ENCODE results near the gene DIO1.

DIO1 gene

GRCh38 chr1:53895421-53895820 lies 1.4 kb downstream of the DIO1 start:
- no peak for DNase-seq

GRCh38 chr1:53896635-53897229 lies 2.7 kb downstream of the DIO1 start:
- no peak for DNase-seq

GRCh38 chr1:53899206-53899628 lies 5.2 kb downstream of the DIO1 start:
- DNase-seq: no peak

GRCh38 chr1:53899708-53900107 lies 5.7 kb downstream of the DIO1 start:
- no peak for DNase-seq

- DNase-seq: no peak
These were observed 8.5 kb downstream of the DIO1 start for GRCh38 chr1:53902235-53903138.

DNA sequence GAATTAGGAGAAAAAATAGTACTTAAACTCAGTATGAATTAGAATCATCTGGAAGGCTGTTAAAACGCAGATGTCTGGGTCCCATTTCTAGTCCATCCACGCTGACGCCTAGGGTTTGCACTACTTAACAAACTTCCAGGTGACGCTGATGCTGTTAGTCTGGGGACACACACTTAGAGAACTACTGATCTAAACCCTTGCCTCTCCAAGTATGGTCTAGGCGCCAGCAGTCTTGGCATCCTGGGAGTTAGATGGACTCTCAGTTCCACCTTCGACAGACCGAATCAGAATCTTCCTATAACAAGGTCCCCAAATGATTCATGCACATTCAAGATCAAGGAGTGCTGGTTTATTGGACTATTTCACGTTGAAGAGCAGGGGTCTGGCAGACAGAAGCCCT lies 11.5 kb downstream of the DIO1 start:
- DNase-seq: no peak

- no peak for DNase-seq
These were observed 12.1 kb downstream of the DIO1 start for GRCh38 chr1:53906121-53906520.

GRCh38 chr1:53909946-53910345 lies 16.0 kb downstream of the DIO1 start:
- no peak for DNase-seq

GRCh38 chr1:53911442-53911841 lies 17.5 kb downstream of the DIO1 start:
- DNase-seq: no peak

DNA sequence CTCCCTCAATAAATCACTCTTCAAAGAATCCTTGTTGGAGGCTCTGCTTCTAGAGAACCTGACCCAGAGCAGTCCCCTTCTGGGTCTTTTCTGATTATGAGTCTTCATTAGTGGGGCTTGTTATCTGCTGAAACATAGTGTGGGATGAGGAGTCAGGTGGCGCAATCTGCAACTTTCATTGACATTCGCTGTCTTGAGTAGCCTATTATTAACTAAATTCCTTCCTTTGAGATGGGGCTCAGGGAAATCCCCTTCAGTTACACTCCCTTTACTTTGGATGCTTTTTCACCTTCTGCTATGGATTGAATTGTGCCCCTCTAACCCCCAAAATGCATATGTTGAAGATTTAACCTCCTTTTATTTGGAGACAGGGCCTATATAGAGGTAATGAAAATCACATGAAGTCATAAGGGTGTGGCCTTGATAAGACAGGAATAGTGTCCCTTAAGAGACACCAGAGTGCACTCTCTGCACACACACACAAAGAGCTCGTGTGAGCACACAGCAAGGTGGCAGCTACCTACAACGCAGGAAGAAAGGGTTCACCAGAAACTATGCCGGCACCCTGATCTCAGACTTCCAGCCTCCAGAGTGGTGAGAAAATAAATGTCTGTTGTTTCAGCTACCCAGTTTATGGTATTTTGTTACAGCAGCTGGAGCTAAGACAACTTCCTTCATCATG lies 19.5 kb downstream of the DIO1 start:
- no peak for DNase-seq

- DNase-seq: no peak
These were observed 24.4 kb downstream of the DIO1 start for GRCh38 chr1:53918343-53918742.

DNA sequence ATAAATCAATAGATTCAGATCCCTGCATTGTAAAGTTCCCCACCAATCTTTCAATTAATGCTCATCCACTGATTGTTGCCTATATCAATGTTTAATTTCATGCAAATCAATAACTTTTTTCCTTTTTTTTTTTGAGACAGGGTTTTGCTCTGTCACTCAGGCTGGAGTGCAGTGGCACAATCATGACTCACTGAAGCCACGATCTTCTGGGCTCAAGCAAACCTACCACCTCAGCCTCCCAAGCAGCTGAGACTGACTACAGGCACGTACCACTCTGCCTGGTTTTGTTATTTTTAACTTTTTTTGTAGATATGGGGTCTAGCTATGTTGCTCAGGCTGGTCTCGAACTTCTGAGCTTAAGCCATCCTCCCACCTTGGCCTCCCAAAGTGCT lies 25.7 kb downstream of the DIO1 start:
- DNase-seq: no peak

GRCh38 chr1:53927376-53927881 lies 33.4 kb downstream of the DIO1 start:
- no peak for DNase-seq

DNA sequence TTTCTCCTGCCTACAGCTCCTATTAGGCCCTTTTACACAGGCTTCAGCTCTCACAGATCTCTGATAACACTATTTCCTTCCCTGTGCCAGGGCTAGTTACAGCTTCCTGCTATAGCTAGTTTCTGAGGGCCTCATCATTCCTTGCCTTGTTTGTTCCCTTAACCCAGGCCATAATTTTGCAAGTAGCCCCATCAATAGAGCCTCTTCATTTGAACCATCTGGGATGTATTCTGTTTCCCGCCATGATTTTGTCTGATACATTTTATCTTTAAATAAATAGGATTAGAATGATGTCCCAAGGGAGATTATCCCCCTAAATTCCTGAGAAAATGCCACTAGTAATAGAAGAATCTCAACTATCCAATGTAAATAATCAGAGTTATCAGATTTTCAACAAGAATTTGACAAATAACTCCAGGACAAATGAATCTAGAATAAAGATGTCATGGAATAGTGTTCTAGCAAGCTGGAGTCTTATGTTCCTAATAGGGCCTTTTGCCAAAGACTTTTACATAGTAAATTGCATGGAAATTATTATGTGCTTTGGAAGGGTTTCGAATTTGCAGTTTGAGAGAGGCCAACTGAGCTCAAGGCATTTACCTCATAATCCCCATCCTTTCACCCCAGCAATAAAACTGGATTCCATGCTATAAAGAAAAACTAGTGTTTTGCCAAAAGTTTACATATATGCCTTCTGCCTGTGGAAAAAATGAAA lies 35.4 kb downstream of the DIO1 start:
- DNase-seq: no peak

GRCh38 chr1:53930932-53931331 lies 36.9 kb downstream of the DIO1 start:
- DNase-seq: no peak

- DNase-seq: no peak
These were observed 37.5 kb downstream of the DIO1 start for GRCh38 chr1:53931523-53931922.

GRCh38 chr1:53934170-53934765 lies 40.3 kb downstream of the DIO1 start:
- no peak for DNase-seq

- no peak for DNase-seq
These were observed 42.4 kb downstream of the DIO1 start for GRCh38 chr1:53936430-53936829.

DNA sequence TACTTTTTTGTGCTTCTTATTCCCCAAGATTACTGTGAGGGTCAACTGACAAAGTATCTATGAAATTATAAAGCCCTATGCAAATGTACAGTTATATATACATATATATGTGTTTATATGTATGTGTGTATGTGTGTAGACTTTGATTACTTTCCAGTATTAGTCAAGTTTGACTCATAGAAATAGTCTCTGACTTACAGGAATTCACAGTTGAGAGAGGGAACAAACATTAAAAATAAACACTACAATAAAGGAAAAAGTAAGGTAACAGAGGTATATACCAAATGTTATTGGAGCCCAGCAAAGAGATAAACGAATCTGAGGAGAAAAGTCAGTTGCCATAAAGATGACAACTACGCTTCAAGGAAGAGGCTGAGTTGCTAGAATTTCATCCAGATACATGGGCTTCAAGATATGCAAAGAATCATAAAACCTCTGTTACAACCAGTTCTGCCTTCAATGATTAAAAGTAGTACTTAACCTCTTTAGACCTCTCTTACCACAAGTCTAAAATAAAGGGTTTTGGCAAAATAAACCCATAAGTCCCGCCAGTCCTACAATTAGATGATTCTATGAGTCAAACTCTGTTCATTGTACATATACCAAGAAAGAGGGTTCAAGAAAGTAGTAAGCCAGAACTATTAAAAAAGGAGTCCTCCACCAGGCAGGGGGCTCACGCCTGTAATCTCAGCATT lies 44.3 kb downstream of the DIO1 start:
- no peak for DNase-seq

DNA sequence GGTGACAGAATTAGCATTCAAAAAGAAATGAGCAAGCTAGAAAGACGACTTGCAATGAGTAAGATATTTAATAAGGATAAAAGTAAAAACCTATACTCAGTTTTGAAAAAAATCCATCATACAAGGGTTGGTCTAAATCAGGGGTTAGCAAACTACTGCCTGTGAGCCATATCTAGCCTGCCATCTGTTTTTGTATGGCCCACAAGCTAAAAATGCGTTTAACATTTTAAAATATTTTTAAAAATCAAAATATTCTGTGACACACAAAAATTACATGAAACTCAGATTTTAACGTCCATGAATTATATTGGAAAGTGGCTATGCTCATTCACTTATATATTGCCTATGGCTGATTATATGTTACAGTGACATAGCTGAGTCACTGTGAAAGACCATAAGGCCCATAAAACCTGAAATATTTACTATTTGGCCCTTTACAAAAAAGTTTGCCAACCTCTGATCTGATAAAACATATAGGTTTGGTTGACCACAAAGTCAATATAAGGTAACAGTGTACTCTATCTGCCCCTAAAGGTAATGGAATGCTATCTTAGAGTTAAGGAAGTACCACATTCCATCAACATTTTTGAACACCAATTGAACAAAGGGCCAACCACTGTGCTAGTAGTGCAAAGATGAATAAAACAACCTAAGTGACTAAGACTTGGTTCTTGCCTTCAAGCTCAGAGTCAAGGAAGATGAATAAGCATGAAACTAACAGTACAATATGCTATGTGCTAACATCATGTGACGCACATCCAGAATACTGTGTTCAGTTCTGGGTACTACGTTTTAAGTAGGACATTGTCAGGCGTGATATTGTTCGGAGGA lies 48.4 kb downstream of the DIO1 start:
- DNase-seq: no peak

GRCh38 chr1:53943090-53943489 lies 49.1 kb downstream of the DIO1 start:
- no peak for DNase-seq

Measured in CD4-positive, alpha-beta T cell treated with Interleukin-15 for 1 hour (primary cell).